Measurements from ENCODE around the gene P3H3.

The P3H3 gene

DNA sequence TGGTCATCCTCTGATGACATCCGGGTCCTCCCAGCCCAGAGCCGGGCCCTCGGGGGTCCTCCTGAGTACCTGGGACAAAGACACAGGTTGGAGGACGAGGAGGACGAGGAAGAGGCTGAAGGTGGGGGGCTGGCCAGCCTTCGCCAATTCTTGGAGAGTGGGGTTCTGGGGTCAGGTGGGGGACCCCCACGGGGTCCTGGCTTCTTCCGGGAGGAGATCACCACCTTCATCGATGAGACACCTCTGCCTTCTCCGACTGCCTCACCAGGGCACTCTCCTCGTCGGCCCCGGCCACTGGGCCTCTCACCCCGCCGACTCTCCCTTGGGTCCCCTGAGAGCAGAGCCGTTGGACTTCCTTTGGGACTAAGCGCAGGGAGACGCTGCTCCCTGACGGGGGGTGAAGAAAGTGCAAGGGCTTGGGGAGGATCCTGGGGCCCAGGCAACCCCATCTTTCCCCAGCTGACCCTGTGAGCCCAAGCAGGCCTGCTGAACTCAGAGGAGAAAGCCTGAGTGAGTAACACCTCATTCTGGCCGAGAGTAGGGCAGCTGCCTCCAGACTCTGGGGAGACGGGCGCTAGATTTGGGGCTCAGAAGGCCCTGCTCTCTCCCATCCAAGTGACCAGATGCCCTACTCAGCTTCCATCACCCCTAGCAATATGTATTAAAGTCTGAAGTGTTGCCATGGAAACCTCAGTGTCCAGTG is 1.3 kb upstream of the P3H3 start:
- no peak for DNase-seq (ENCODE audit: low read depth)

DNA sequence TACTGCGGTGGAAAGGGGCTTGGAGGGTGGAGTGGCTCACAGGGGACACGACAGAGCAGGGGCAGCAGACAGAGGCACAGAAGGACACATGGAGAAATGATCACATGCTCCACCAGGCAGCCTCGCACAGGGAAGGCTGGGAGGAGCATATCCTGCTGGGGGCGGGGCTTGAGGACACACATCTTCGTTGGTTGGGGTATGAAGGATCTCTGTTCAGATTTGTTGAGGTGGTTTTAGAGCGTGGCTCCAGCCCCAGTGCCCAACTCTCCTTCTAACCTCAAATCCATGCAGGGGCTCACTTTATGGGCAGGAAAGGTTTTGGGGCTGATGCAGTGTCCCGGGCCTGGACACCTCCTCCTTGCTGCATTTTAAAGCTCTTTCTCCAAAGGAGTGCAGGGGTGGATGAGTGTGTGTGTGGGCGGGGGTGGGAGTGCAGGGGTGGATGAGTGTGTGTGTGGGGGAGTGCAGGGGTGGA is 733 bp upstream of the P3H3 start:
- peak; percentile 65 for DNase-seq (ENCODE audit: low read depth)

DNA sequence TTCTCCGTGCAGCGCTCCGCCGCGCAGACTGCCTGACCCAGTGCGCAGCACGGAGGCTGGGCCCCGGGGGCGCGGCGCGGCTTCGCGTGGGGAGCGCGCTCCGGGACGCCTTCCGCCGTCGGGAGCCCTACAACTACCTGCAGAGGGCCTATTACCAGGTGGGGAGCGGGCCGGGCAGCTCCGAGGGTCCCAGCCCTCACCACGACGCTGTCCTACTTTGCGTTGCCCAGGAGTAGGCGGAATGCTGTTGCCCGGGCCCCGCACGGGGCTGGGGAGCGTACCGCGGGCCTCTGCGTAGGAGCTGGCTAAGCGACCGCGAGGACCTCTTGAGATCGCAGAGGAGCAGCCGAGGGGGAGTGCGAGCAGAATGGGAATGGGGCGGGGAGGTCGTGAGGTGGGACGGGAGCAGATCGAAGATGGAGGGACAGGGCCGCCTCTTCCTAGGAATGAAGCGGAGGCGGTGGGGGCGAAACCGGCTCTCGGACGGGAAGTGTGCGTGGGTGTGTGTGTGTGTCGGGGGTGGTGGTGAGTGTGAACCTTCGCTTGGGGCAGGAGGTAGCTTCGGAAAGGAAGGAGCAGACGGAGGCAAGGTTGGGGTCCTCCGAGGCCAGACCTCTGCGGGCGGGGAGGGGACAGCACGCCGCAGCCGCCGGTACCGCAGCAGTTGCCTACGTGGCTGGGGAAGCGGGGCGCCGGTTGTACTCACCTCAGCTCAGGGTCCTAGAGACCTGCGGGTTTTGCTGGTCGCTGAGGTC is 751 bp downstream of the P3H3 start:
- DNase-seq (ENCODE audit: low read depth), result no peak

DNA sequence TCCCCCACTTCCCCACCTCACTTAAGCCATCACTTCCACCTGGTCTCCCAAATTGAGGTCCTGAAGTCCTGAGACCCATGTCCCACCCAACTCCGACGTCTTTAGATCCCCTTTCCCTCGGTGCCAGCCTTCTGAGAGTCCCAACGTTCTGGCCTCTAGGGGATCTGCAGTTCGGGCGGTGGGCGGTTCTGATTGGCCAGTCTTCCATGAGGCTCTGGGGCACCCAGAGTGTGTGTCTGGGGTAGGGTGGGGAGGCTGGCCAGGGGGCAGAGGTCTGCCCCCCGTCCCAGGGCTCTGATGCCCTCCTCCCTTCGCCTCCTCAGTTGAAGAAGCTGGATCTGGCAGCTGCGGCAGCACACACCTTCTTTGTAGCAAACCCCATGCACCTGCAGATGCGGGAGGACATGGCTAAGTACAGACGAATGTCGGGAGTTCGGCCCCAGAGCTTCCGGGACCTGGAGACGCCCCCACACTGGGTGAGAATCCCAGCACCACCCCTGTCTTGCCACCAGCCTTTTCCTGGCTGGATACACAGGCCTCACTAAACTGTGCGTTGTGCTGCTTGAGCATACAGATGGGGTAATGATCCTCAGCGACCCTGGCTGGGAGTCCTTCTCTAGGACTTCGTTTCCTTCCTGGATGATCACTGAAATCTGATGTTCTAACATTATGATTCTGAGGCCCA is 1.5 kb downstream of the P3H3 start:
- no peak for DNase-seq (ENCODE audit: low read depth)

DNA sequence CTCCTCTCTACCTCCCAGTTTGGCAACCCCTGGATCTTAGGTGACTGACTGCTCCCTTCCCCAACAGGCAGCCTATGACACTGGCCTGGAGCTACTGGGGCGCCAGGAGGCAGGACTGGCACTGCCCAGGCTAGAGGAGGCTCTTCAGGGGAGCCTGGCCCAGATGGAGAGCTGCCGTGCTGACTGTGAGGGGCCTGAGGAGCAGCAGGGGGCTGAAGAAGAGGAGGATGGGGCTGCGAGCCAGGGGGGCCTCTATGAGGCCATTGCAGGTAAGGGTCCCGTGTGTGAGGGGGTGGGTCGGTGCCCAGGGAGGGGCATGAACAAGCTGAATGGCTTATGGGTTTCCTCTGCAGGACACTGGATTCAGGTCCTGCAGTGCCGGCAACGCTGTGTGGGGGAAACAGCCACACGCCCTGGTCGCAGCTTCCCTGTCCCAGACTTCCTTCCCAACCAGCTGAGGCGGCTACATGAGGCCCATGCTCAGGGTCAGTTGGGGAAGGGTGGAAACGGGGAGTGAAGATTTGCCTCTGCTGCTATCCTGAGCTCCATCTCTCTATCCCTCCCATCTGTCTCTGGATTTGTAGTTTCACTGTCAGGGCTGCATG is 2.2 kb downstream of the P3H3 start:
- DNase-seq (ENCODE audit: low read depth), result no peak

DNA sequence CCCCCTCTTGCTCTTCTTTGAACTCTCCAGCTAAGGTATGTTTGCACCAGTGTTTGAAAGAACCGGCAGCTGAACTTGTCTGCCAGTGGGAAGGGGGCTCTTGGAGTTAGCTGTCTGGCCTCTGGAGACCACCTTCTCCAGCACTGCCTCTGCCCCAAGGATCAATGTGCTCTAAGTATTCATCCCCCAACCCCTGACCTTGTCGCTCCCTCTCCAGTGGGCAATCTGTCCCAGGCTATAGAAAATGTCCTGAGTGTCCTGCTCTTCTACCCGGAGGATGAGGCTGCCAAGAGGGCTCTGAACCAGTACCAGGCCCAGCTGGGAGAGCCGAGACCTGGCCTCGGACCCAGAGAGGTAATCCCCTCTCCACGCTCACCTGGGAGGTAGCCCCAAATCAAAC is 2.8 kb downstream of the P3H3 start:
- DNase-seq (ENCODE audit: low read depth), result no peak

DNA sequence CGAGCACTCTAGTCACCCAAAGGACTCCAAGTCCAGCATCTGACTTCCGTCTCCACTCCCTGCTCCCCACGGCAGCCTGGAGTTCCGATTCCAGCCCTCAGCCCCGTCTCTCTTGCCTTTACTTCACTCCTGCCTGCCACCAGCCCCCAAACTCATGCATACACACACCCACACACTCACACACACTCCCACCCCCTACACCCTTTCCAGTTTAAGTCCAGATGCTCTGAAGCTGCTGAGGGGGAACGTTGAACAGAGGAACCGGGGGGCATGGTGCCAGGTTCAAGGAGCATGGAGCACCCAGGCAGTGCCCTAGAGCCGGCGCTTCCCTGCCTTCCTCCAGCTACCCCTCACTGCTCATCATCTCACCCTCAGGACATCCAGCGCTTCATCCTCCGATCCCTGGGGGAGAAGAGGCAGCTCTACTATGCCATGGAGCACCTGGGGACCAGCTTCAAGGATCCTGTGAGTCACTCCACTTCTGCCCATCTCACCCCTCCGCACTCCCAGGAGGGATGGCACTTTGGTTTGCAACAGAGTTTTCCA is 3.3 kb downstream of the P3H3 start:
- DNase-seq (ENCODE audit: low read depth), result no peak

DNA sequence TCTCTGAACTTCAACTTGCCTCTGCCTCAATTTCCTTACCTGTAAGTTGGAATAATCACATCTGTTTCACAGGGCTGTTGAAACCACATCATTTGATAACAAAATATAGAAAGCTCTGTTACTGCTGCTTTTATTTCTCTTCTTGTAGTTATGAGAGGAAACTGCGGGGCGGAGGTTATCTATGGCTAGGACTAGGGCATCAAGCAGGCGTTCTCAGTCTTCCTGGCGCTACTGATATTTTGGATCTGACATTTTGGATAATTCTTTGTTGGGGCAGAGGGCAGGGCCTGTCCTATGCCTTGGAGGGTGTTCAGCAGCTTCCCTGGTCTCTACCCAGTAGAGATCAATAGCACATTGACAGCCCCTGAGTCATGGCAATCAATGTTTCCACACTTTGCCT is 3.9 kb downstream of the P3H3 start:
- DNase-seq (ENCODE audit: low read depth), result no peak

DNA sequence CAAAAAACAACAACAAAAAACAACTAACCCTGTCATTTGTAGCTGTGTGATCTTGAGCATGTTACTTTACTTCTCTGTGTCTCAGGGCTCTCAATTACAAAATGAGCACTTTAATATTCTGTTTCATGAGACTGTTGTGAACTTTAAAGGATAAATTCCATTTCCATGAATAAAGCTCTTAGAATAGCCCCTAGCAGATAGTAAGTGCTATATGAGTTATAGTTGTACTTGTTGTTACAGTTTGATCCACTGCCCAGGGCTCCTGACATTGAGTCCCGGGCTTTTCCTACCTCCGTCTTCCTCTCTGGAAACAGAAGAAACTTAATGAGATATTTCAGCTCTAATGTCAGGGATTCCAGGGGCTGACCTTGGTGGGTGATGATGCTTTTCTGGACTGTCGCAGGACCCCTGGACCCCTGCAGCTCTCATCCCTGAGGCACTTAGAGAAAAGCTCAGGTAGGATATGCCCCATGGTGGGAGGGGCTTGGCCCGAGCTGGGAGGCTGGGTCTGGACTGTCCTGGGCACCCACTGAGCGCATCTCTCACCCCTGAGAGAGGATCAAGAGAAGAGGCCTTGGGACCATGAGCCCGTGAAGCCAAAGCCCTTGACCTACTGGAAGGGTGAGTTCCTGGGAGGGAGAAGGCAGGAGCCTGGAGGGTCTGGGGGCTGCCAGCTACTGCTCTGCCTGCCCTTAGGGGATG is 5.1 kb downstream of the P3H3 start:
- DNase-seq (ENCODE audit: low read depth), result no peak

DNA sequence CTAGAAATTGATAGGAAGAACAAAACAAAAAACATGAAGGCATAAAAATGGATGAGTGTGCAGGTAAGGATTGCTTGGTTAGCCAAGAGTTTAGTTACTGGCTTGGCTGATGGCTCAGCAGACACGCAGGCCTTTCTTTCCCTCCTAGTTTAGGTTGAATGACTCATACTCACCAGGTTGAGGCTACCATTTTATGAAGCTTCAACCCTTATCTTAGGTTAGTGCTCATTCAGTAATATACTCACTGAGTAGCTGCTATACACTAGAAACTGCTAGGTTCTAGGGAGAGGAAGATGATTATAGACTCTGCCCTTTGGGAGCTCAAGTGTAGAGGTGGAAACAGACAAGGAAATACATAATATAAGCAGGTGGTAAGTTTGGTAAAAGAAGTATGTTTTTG is 6.0 kb downstream of the P3H3 start:
- DNase-seq (ENCODE audit: low read depth), result no peak

DNA sequence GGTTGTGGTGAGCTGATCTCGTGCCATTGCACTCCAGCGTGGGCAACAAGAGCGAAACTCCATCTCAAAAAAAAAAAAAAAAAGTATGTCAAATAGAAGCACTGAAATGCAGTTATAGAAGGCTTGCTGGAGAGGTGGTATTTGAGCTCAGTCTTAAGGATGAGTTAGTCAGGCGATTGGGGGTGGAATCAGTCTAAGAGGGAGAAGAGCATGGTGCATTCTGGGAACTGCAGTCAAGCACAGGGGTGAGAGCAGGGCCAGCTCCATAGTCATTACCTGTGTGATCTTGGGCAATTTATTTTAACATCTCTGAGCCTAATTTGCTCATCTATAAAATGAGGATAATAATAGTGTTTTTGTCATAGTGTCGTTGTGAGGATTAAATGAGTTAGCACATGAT is 6.7 kb downstream of the P3H3 start:
- no peak for DNase-seq (ENCODE audit: low read depth)

DNA sequence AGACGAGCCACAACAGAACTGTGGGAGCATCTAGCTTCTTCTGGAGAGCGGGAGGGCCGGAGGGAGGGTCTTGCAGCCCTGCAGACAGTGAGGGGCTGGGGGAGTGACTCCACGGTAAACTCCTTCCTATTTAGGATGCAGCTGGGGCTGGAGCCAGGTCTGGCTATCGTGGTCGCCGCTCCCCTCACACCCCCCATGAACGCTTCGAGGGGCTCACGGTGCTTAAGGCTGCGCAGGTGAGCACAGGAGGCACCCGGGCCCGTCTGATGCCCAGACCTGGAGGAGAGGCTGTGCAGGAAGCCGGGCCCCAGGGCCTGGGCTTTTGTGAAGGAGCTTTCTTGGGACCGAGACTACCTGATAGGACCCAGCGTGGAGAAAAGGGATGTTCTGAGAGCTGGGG is 8.6 kb downstream of the P3H3 start:
- no peak for DNase-seq (ENCODE audit: low read depth)

DNA sequence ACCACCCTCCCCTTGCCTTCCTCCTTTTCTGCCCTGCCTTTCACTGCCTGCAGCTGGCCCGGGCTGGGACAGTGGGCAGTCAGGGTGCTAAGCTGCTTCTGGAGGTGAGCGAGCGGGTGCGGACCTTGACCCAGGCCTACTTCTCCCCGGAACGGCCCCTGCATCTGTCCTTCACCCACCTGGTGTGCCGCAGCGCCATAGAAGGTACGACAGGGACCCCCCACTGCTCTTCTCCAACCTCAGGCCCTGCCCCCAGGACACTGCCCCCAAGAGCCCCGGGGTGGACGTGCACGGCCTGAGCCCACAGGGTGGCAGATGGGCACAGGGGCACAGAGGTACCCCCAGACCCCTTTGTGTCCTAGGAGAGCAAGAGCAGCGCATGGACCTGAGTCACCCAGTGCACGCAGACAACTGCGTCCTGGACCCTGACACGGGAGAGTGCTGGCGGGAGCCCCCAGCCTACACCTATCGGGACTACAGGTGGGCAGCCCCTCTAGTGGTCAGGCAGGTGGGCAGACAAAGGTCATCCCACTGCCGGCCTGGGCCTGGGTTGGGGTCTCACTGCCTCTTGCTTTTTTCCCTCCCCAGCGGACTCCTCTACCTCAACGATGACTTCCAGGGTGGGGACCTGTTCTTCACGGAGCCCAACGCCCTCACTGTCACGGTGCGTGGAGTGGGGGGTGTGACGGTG is 9.3 kb downstream of the P3H3 start:
- no peak for DNase-seq (ENCODE audit: low read depth)

DNA sequence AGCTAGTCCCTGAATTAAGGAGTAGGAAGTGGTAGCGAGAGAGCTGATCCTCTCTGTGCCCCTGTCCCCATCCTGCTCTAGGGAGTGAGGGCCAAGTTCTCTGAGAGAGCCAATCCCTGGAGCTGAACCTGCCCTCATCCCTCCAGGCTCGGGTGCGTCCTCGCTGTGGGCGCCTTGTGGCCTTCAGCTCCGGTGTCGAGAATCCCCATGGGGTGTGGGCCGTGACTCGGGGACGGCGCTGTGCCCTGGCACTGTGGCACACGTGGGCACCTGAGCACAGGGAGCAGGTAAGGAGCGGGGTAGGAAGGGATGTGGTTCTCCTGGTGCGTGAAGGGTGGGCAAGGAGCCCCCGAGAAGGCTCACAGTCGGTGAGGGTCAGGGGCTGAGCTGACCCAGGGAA is 10.6 kb downstream of the P3H3 start:
- DNase-seq (ENCODE audit: low read depth), result no peak

DNA sequence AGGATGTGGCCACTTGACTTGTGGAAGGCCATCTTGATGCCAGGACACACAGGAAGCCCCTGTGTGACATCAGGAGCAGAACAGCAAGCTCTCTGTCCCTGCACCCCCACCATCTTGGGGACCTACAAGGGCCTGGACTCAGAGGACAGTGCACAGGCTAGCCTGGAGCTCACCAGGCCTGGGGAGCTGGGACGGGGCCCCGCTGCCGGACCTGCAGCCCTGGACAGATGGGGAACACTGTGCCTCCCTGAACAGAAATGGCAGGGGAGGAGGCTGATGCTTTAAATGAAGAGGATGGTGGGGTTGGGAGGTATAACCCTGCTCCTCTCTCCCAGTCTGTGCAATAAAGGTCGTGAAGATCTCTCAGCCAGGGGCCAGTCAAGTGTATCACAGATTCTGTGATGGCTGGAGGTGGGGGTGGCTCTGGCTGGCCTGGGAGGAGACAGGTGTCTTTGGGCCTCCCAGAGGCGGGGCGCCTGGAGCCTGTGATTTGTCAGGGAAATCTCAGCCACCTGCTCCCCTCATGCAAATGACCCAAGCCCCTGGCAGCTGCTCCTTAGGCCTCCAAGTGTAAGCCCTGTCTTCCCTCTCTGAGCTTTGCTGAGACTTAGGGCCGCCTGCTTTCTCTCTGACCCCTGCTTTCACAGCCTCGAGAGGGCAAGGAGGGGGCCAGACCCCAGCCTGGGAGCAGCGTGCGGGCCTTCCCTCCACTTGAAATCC is 11.4 kb downstream of the P3H3 start:
- no peak for DNase-seq (ENCODE audit: low read depth)

DNA sequence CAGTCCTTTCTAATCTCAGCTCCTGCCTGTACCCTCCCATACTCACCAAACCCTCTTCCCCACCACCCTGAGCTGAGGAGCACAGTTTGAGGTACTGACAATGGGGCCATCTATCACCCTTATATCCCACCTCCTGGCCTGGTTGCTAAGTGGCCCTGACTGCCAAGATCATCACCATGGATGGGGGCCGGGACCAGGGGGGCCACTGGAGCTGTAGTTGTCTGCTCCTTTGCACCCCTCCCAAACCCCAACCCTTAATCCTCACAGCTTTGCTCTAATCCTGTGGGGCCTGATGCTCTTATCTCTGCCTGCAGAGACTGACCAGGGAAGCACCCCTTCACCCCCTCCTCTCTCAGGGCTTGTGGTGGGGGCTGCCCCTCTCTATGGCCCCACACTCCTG is 12.1 kb downstream of the P3H3 start:
- DNase-seq (ENCODE audit: low read depth), result no peak

DNA sequence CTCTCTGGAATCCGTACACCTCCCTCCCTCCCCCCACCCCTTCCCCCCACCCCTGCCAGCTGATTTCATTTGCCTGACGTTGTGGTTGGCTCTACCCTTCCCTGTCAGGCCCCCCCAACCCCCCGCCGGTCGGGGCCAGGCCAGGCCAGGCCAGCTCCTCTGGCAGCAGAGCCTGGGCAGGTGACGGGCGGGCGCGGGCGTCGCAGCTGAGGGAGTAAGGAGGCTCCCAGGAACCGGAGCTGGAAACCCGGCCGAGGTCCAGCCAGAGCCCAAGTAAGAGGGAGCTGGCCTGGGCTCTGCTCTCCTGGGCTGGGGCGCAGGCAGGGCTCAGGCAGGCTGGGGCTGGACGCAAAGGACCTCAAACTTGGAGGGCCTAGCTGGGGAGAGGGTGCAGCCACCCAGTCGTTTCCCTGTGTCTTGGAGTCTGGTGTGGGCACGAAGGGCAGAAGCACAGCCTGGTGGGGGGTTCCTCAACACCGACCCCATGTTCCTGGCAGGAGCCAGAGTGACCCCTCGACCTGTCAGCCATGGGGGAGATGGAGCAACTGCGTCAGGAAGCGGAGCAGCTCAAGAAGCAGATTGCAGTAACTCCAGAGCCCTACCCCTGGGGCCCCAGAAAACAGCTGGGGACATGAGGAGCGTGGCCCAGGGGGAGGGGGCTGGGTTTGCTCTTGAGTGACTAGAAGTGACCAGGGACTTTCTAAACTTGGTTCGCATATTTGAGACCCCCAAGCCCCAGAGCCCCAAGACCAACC is 12.7 kb downstream of the P3H3 start, which contains the start of gene GNB3:
Gene GNB3 (plus strand): TSS at position 165 of the 755 bp plus-strand sequence. CDS start 363 bp downstream, at position 528.
- DNase-seq (ENCODE audit: low read depth), result no peak

DNA sequence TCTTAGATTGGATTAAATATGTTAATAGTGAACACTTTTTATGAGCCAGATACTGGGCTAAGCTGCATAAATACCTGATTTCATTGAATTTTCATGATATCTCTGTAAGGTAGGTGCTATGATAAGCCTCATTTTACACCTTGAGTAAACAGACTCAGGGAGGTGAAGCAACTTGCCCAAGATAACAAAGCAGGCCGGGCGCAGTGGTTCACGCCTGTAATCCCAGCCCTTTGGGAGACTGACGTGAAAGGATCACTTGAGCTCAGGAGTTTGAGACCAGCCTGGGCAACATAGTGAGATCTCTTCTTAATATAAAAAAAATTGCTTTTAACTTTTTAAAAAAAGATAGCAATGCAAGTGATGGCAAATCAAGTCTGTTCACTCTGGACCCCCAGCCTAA is 13.9 kb downstream of the P3H3 start:
- DNase-seq (ENCODE audit: low read depth), result no peak

DNA sequence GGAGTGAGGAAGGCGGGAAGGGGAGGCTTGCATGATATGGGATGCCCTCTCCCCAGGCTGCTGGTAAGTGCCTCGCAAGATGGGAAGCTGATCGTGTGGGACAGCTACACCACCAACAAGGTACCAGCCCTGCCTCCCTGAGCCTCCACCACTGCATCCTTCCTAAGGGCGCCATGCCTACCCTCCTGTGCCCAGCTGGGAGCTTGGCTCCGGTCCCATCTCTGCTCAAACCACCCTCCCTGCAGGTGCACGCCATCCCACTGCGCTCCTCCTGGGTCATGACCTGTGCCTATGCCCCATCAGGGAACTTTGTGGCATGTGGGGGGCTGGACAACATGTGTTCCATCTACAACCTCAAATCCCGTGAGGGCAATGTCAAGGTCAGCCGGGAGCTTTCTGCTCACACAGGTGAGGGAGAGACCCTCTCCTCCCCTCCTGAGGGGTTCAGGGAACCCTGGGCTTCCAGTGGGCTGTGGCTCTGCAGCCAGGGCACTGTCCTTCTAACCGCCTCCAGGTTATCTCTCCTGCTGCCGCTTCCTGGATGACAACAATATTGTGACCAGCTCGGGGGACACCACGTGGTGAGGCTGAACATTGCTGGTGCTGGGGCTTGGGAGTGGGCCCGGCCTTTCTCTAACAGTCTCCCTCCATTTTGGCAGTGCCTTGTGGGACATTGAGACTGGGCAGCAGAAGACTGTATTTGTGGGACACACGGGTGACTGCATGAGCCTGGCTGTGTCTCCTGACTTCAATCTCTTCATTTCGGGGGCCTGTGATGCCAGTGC is 15.1 kb downstream of the P3H3 start:
- DNase-seq (ENCODE audit: low read depth), result no peak

All from fibroblast of the conjunctiva (primary cell).